HG02610 (cell line): ENCODE results near the gene PRUNE2.
"Not testable (repeated sequence)": the region's sequence is repeated elsewhere in the genome, so short reads cannot be mapped to it uniquely, and the experiment has no call there.

Experiments
- ATAC-seq: cut with Tn5 transposase; IDR thresholded peaks from one replicate; pipeline ENCODE4 v1.9.1; 2021; ENCODE audit warnings: mild to moderate bottlenecking, moderate library complexity; ENCODE audit not compliant: unreplicated experiment

PRUNE2 gene, protein sequence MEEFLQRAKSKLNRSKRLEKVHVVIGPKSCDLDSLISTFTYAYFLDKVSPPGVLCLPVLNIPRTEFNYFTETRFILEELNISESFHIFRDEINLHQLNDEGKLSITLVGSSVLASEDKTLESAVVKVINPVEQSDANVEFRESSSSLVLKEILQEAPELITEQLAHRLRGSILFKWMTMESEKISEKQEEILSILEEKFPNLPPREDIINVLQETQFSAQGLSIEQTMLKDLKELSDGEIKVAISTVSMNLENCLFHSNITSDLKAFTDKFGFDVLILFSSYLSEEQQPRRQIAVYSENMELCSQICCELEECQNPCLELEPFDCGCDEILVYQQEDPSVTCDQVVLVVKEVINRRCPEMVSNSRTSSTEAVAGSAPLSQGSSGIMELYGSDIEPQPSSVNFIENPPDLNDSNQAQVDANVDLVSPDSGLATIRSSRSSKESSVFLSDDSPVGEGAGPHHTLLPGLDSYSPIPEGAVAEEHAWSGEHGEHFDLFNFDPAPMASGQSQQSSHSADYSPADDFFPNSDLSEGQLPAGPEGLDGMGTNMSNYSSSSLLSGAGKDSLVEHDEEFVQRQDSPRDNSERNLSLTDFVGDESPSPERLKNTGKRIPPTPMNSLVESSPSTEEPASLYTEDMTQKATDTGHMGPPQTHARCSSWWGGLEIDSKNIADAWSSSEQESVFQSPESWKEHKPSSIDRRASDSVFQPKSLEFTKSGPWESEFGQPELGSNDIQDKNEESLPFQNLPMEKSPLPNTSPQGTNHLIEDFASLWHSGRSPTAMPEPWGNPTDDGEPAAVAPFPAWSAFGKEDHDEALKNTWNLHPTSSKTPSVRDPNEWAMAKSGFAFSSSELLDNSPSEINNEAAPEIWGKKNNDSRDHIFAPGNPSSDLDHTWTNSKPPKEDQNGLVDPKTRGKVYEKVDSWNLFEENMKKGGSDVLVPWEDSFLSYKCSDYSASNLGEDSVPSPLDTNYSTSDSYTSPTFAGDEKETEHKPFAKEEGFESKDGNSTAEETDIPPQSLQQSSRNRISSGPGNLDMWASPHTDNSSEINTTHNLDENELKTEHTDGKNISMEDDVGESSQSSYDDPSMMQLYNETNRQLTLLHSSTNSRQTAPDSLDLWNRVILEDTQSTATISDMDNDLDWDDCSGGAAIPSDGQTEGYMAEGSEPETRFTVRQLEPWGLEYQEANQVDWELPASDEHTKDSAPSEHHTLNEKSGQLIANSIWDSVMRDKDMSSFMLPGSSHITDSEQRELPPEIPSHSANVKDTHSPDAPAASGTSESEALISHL (N-terminal part only)

GRCh38 chr9:76905791-76906646 is at the start of gene PRUNE2:
PRUNE2 (minus strand) TSS chr9:76906114; CDS start chr9:76905963, 151 bp downstream.
- ATAC-seq: no peak

GRCh38 chr9:76955406-76955805 is 49.5 kb upstream of the PRUNE2 start:
- not testable (repeated sequence) for ATAC-seq

DNA sequence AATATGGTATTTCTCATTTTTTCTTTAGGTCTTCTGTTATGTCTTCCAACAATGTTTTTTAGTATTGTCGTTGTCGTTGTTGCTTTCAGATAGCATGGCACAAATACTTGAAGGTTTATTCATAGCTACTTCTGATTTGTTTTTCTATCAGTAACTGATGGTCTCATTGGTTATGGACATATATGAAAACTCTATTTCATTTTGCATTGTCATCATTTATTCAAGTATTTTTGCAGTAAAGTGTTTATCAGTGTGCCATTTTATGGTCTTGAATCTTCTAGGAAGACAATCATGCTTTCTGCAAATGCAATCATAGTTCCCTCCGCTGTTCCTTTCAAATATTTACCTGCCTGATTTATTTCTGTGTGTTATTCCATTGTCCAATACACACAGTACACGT is 44.0 kb upstream of the PRUNE2 start:
- ATAC-seq: no peak

DNA sequence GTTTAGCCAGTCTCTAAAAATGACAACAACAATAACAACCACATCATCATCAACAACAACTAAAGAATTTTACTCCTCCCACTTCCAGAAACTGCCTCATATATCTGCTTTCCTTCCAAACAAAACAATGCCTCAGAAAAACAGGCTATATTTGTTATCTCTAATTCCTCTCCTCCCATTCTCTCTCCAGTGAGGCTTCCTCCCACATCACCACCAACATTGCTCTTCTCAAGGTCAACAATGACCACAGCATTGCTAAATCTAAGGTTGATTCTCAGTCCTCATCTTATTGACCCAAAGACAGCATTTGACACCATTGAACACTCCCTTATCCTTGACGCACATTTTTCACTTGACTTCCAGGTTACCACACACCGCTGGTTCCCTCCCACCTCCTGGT is 38.1 kb upstream of the PRUNE2 start:
- no peak for ATAC-seq

GRCh38 chr9:76943054-76943453 is 37.1 kb upstream of the PRUNE2 start:
- no peak for ATAC-seq

DNA sequence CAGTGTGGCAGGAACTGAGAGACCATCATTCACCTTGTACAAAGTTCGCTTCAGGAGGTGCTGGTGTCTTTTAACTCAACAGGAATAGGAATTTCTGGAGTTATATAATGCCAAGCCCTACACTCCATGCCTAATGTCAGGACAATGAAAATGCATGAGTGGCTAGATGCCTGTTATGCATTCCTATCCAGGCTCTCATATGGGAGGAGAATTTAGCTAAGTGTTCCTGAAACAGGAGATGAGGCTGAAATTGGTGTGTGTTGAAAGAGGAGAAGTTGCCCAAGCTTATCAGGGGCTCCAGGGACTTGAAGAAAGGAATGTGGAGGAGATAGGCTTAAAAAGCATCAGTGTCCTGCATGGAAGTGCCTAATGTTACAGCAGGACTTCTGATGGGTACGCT is 26.8 kb upstream of the PRUNE2 start:
- no peak for ATAC-seq

- ATAC-seq: no peak
Observed at GRCh38 chr9:76932265-76932664, 26.4 kb upstream of the PRUNE2 start.

DNA sequence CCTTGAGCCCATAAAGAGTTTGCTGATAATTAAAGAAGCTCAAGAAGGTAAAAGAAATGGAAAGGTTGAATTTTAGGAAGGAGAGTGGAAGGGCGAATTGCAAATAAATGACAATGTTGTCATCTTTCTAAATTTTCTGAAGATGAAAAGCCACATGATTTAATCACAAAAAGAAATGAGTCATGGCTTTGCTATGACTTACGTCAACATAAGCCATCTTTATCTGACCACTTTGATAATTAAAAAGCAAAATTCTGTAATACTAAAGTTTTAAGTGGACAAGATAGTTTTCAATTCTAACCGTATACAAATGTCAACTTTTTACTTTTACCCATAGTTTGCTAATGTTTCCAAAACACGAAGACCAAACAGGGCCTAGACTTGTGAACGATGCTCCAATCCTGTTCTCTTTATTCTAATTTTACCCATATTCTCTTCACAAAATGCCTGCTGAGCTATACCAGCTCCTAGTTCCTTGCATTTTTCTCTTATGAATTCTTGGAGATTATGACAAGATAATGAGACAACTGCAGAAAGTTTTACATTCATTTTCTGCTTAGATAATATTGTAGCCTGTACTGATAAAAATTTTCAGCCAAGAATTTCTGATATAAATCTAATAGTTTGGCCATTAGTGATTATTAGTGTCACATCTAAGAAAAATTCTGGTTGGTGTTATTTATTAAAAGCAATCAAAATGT is 21.8 kb upstream of the PRUNE2 start:
- ATAC-seq: no peak

GRCh38 chr9:76926846-76927245 is 20.9 kb upstream of the PRUNE2 start:
- ATAC-seq: no peak

DNA sequence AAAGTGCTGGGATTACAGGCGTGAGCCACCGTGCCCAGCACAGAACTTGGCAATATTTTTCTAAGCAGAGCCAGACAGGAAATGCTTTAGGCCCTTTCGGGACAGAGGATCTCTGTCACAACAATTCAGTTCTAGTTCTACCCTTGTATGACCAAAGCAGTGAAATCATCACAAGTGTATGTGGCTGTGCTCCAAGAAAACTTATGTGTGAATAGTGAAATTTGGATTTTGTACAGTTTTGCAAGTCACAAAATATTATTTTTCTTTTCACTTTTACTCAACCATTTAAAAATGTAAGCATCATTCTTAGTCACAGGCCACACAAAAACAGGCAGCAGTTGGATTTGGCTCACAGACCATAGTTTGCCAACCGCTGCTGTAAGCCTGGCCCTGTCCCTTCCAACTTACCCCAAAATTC is 20.4 kb upstream of the PRUNE2 start:
- no peak for ATAC-seq

- no peak for ATAC-seq
Observed at GRCh38 chr9:76921165-76921564, 15.3 kb upstream of the PRUNE2 start.

GRCh38 chr9:76917299-76917698 is 11.4 kb upstream of the PRUNE2 start:
- no peak for ATAC-seq

- no peak for ATAC-seq
Observed at GRCh38 chr9:76916231-76916630, 10.3 kb upstream of the PRUNE2 start.

DNA sequence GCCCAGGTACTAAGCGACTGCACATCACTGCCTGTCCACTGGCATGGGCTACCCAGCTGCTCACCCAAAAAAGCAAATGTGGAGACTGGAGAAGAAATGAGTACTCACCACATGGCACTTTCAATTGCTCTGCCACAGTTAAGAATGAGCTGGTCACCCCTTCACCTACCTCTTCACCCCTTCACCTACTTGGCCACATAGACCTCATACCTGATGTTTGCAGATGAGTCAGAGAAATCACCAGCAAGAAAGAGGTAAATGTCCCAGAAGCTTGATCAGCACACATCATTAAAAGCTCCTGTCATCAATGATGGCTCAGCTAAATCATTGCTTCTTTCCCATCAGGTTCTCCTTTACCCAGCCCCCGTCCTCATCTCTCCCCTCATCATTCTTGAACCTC is 7.6 kb upstream of the PRUNE2 start:
- ATAC-seq: no peak

GRCh38 chr9:76912636-76913275 is 6.8 kb upstream of the PRUNE2 start:
- ATAC-seq: no peak

GRCh38 chr9:76911971-76912370 is 6.1 kb upstream of the PRUNE2 start:
- no peak for ATAC-seq

- no peak for ATAC-seq
Observed at GRCh38 chr9:76910861-76911260, 4.9 kb upstream of the PRUNE2 start.

GRCh38 chr9:76906647-76906975 is 697 bp upstream of the PRUNE2 start:
- no peak for ATAC-seq
